ENCODE measurements around the gene PAPOLB. TPM values are rescaled to one million over a fixed set of nuclear protein-coding genes. Genes with fewer than 3 reads are reported as not detected.

PAPOLB gene
- under 0.01 and 0.36 TPM in 2 replicates for total RNA-seq

DNA sequence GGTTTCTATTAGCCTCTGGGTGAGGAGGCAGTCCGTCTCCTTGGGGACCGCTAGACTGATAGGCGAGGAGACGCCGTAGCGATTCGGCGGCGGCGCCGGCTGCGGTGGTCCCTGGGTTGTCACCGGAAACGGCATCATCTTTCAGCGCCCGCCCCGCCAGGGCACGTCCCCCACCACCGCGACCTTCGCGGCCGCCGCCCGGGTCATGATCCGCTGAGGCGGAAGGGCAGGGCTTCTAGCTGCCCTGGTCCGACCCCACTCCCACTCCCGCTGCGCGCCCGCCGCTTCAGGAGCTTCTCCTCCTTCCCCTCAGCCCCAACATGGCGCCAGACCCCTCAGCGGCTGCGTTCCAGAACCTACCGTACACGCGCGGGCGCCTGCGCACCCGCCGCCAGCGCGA is at the start of gene PAPOLB:
Gene PAPOLB (minus strand): TSS at position 358 of the 400 bp plus-strand sequence. CDS start 220 bp downstream, at position 138.
- no peak within 1 kb of the TSS for H2AFZ ChIP-seq (ENCODE audit: low read length)
- H3K36me3 ChIP-seq (ENCODE audit: insufficient read depth, low read length): no peaks in the 10 kb centered on the region
- no peaks in the 10 kb centered on the region for H3K27me3 ChIP-seq (ENCODE audit: insufficient read depth, low read length)
- H3K9me3 ChIP-seq (ENCODE audit: low read depth, low read length): peaks cover 2% of the 10 kb centered on the region
- TF ChIP-seq, protein P1, sequence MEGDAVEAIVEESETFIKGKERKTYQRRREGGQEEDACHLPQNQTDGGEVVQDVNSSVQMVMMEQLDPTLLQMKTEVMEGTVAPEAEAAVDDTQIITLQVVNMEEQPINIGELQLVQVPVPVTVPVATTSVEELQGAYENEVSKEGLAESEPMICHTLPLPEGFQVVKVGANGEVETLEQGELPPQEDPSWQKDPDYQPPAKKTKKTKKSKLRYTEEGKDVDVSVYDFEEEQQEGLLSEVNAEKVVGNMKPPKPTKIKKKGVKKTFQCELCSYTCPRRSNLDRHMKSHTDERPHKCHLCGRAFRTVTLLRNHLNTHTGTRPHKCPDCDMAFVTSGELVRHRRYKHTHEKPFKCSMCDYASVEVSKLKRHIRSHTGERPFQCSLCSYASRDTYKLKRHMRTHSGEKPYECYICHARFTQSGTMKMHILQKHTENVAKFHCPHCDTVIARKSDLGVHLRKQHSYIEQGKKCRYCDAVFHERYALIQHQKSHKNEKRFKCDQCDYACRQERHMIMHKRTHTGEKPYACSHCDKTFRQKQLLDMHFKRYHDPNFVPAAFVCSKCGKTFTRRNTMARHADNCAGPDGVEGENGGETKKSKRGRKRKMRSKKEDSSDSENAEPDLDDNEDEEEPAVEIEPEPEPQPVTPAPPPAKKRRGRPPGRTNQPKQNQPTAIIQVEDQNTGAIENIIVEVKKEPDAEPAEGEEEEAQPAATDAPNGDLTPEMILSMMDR (IDR thresholded peaks at IDR 0.05; ENCODE audit: extremely low read depth, low read depth, low read length): no peak
- H3K4me1 ChIP-seq (ENCODE audit: insufficient read depth, low read length): no peaks in the 10 kb centered on the region
- H3K27ac ChIP-seq (ENCODE audit: low read depth, low read length): no peak within 1 kb of the TSS
- no peak for DNase-seq (ENCODE audit: insufficient read length, low spot score, missing footprints)
- H3K4me3 ChIP-seq (ENCODE audit: insufficient read depth, low read length): peak within 1 kb of the TSS; percentile 40
- H4K20me1 ChIP-seq (ENCODE audit: insufficient read depth, low read length): no peaks in the 10 kb centered on the region
- H3K79me2 ChIP-seq (ENCODE audit: insufficient read depth, low read length): no peaks in the 10 kb centered on the region
- no peak within 1 kb of the TSS for H3K4me2 ChIP-seq (ENCODE audit: insufficient read depth, low read length)

DNA sequence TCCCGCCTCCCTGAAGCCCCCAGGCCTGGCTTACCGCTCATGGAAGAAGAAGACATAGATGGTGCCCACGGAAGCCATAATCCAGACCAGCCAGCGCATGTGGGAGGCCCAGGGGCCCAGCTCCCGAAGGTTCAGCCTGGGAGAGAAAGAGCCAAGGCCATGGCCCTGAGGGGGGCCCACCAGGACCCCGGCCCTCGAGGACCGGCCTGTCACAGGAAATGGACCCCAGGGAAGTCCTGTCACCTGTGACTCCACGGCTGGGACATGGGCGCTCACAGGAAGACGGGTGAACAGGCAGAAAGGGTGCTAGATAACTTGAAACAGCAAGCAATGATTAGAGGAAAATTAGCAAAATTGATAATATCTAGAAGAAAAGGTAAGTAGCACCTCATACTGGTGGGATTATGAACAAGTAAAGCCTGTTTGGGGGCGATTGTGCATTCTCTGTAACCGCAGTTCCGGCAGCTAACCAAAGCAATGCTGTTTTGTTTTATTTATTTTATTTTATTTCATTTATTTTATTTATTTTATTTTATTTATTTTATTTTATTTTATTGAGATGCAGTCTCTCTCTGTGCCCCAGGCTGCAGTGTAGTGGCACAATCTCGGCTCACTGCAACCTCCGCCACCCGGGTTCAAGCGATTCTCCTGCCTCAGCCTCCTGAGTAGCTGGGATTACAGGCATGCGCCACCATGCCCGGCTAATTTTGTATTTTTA is 49.4 kb upstream of the PAPOLB start:
- Histone ChIP-seq H3K4me2 (ENCODE audit: insufficient read depth, low read length) (no peak overlapping the region), H2AFZ (ENCODE audit: low read length) (no peak overlapping the region), H3K27ac (ENCODE audit: low read depth, low read length) (no peak overlapping the region), H3K4me1 (ENCODE audit: insufficient read depth, low read length) (no peaks in the 10 kb centered on the region), H3K36me3 (ENCODE audit: insufficient read depth, low read length) (no peaks in the 10 kb centered on the region), H3K27me3 (ENCODE audit: insufficient read depth, low read length) (no peaks in the 10 kb centered on the region), H4K20me1 (ENCODE audit: insufficient read depth, low read length) (no peaks in the 10 kb centered on the region), H3K79me2 (ENCODE audit: insufficient read depth, low read length) (no peaks in the 10 kb centered on the region), H3K9me3 (ENCODE audit: low read depth, low read length) (no peaks in the 10 kb centered on the region), H3K4me3 (ENCODE audit: insufficient read depth, low read length) (no peak overlapping the region)
- TF ChIP-seq, protein P1 (IDR thresholded peaks at IDR 0.05; ENCODE audit: extremely low read depth, low read depth, low read length): no peak
- no peak for DNase-seq (ENCODE audit: insufficient read length, low spot score, missing footprints)

DNA sequence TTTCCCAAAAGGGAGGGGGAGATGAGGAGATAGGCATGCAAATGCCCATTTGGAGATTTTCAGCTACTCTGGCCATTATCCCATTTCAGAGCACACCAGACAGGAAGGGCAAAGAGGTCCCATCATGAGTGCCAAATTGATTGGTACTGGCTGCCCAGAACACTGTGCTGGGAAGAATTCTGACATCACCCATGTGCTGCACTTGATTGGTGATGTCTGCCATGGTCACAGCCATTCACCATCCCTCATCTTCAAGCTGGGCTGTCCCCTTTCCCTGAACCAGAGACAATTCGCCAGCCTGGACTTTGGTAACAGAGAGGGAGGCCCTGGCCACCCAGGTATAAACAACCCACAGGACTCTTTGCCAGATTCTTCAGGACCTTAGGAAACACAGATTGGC is 44.9 kb upstream of the PAPOLB start:
- no peak overlapping the region for H2AFZ ChIP-seq (ENCODE audit: low read length)
- H3K27me3 ChIP-seq (ENCODE audit: insufficient read depth, low read length): no peaks in the 10 kb centered on the region
- no peak overlapping the region for H3K4me3 ChIP-seq (ENCODE audit: insufficient read depth, low read length)
- no peaks in the 10 kb centered on the region for H4K20me1 ChIP-seq (ENCODE audit: insufficient read depth, low read length)
- TF ChIP-seq, protein P1 (IDR thresholded peaks at IDR 0.05; ENCODE audit: extremely low read depth, low read depth, low read length): no peak
- H3K4me2 ChIP-seq (ENCODE audit: insufficient read depth, low read length): no peak overlapping the region
- H3K79me2 ChIP-seq (ENCODE audit: insufficient read depth, low read length): no peaks in the 10 kb centered on the region
- H3K9me3 ChIP-seq (ENCODE audit: low read depth, low read length): no peaks in the 10 kb centered on the region
- H3K36me3 ChIP-seq (ENCODE audit: insufficient read depth, low read length): no peaks in the 10 kb centered on the region
- H3K27ac ChIP-seq (ENCODE audit: low read depth, low read length): no peak overlapping the region
- H3K4me1 ChIP-seq (ENCODE audit: insufficient read depth, low read length): no peaks in the 10 kb centered on the region
- no peak for DNase-seq (ENCODE audit: insufficient read length, low spot score, missing footprints)

- no peak for DNase-seq (ENCODE audit: insufficient read length, low spot score, missing footprints)
- no peaks in the 10 kb centered on the region for H3K4me1 ChIP-seq (ENCODE audit: insufficient read depth, low read length)
- TF ChIP-seq, protein P1 (IDR thresholded peaks at IDR 0.05; ENCODE audit: extremely low read depth, low read depth, low read length): no peak
- H3K4me2 ChIP-seq (ENCODE audit: insufficient read depth, low read length): no peak overlapping the region
- H3K9me3 ChIP-seq (ENCODE audit: low read depth, low read length): no peaks in the 10 kb centered on the region
- H2AFZ ChIP-seq (ENCODE audit: low read length): no peak overlapping the region
- no peaks in the 10 kb centered on the region for H3K36me3 ChIP-seq (ENCODE audit: insufficient read depth, low read length)
- H3K79me2 ChIP-seq (ENCODE audit: insufficient read depth, low read length): no peaks in the 10 kb centered on the region
- no peak overlapping the region for H3K27ac ChIP-seq (ENCODE audit: low read depth, low read length)
- H3K27me3 ChIP-seq (ENCODE audit: insufficient read depth, low read length): no peaks in the 10 kb centered on the region
- H3K4me3 ChIP-seq (ENCODE audit: insufficient read depth, low read length): no peak overlapping the region
- no peaks in the 10 kb centered on the region for H4K20me1 ChIP-seq (ENCODE audit: insufficient read depth, low read length)
Measured at GRCh38 chr7:4905171-4905570, 43.3 kb upstream of the PAPOLB start.
